Keratinocyte (primary cell): ENCODE data around the gene CLRN1. TPM values are rescaled to one million over a fixed set of nuclear protein-coding genes. Genes with fewer than 3 reads are reported as not detected.

ENCODE experiments used
- DNase-seq: peaks from one replicate; pipeline ENCODE4 v3.0.0-alpha.2; 2011; ENCODE audit warnings: low read depth, missing footprints, low spot score
- FAIRE-seq: peaks from 2 replicates; lab custom pipeline; 2011; peaks lifted over from hg19 to GRCh38; lab: Jason Lieb, UNC
- H2AFZ ChIP-seq: 2 replicates; pipeline ENCODE4 v1.6.0; 2012; ENCODE audit warnings: low read length, control low read depth, inconsistent platforms; ENCODE audit not compliant: control insufficient read depth
- H3K27ac ChIP-seq: 2 replicates; pipeline ENCODE4 v1.5.1; 2011; ENCODE audit warnings: low read length; ENCODE audit not compliant: control insufficient read depth, insufficient read depth
- H3K27me3 ChIP-seq: 3 replicates; pipeline ENCODE4 v1.6.0; 2011; ENCODE audit warnings: low read length; ENCODE audit not compliant: control insufficient read depth, insufficient read depth; ENCODE audit errors: extremely low read depth
- H3K36me3 ChIP-seq, 2 experiments: 2 replicates in 1 of 2; 3 replicates in 1 of 2; pipeline ENCODE4 v1.5.1; 2011; ENCODE audit warnings: low read length in 2 of 2, mild to moderate bottlenecking in 1 of 2; ENCODE audit not compliant: control insufficient read depth in 2 of 2, insufficient read depth in 2 of 2; ENCODE audit errors: extremely low read depth in 1 of 2
- H3K4me1 ChIP-seq: 3 replicates; pipeline ENCODE4 v1.5.1; 2011; ENCODE audit warnings: low read length; ENCODE audit not compliant: control insufficient read depth, insufficient read depth; ENCODE audit errors: extremely low read depth
- H3K4me2 ChIP-seq: 3 replicates; pipeline ENCODE4 v1.6.0; 2011; ENCODE audit warnings: low read depth, low read length; ENCODE audit not compliant: control insufficient read depth, insufficient read depth; ENCODE audit errors: extremely low read depth
- H3K4me3 ChIP-seq, 3 experiments: fragments of 200-600 bp in 1 of 3; sonication (generic) in 1 of 3; 2 replicates in 2 of 3; 3 replicates in 1 of 3; pipeline ENCODE4 v1.5.1; 2011 to 2016; ENCODE audit warnings: low read length in 3 of 3, mild to moderate bottlenecking in 3 of 3, control low read depth in 2 of 3, inconsistent platforms in 1 of 3, low read depth in 1 of 3, mixed read lengths in 1 of 3, mixed run types in 1 of 3, moderate library complexity in 1 of 3; ENCODE audit not compliant: control insufficient read depth in 2 of 3, insufficient read depth in 2 of 3; ENCODE audit errors: extremely low read depth in 1 of 3
- H3K79me2 ChIP-seq: 2 replicates; pipeline ENCODE4 v1.6.0; 2012; ENCODE audit warnings: low read length; ENCODE audit not compliant: control insufficient read depth, insufficient read depth
- H3K9ac ChIP-seq: 3 replicates; pipeline ENCODE4 v1.6.0; 2011; ENCODE audit warnings: low read length; ENCODE audit not compliant: control insufficient read depth, insufficient read depth; ENCODE audit errors: extremely low read depth
- H3K9me1 ChIP-seq: 3 replicates; pipeline ENCODE4 v1.6.0; 2011; ENCODE audit warnings: low read length; ENCODE audit not compliant: control insufficient read depth, insufficient read depth; ENCODE audit errors: extremely low read depth
- H3K9me3 ChIP-seq: 2 replicates; pipeline ENCODE4 v1.5.1; 2012; ENCODE audit warnings: low read depth, low read length; ENCODE audit not compliant: control insufficient read depth
- H4K20me1 ChIP-seq: 3 replicates; pipeline ENCODE4 v1.6.0; 2011; ENCODE audit warnings: low read length; ENCODE audit not compliant: control insufficient read depth, insufficient read depth; ENCODE audit errors: extremely low read depth
- CTCF ChIP-seq, 3 experiments: IDR thresholded peaks in 1 of 3; conservative IDR thresholded peaks in 1 of 3; optimal IDR thresholded peaks in 1 of 3; 2 replicates in 2 of 3; 3 replicates in 1 of 3; pipeline versions ENCODE3 to v1.5.1; 2011; ENCODE audit warnings: low read length in 3 of 3, mild to moderate bottlenecking in 3 of 3, moderate library complexity in 2 of 3, control low read depth in 1 of 3, inconsistent platforms in 1 of 3; ENCODE audit not compliant: insufficient read depth in 2 of 3; ENCODE audit errors: extremely low read depth in 1 of 3
- EZH2 ChIP-seq: IDR thresholded peaks from one replicate; pipeline ENCODE4 v1.6.1; 2012; ENCODE audit warnings: inconsistent platforms, mild to moderate bottlenecking, low read length, moderate library complexity
- dilution Hi-C: fragments of 300-500 bp; cut with MboI; formaldehyde crosslinking; loops from one replicate; pipeline ENCODE4 v1.7.0; 2020; ENCODE audit warnings: low sequenced_read_pairs; ENCODE audit not compliant: extremely low pct_ligation_motif_present
- polyA plus RNA-seq, 5 experiments: library from polyadenylated mRNA; depleted of rRNA in 3 of 5; stranded (reverse) in 3 of 5; stranded (forward) in 1 of 5; unstranded in 1 of 5; fragments of >200 nt; gene quantifications; 1 replicate in 1 of 5; 2 replicates in 3 of 5; 3 replicates in 1 of 5; pipeline versions ENCODE4 v1.2.1 to v1.2.3, GENCODE V29; 2011 to 2012; ENCODE audit warnings: missing spikeins in 2 of 5, low read depth in 1 of 5, low replicate concordance in 1 of 5

Gene CLRN1
- polyA plus RNA-seq, 1 donor (not counting 4 experiments of a cell fraction or from before 2014, with no cell fraction given) = not detected

DNA sequence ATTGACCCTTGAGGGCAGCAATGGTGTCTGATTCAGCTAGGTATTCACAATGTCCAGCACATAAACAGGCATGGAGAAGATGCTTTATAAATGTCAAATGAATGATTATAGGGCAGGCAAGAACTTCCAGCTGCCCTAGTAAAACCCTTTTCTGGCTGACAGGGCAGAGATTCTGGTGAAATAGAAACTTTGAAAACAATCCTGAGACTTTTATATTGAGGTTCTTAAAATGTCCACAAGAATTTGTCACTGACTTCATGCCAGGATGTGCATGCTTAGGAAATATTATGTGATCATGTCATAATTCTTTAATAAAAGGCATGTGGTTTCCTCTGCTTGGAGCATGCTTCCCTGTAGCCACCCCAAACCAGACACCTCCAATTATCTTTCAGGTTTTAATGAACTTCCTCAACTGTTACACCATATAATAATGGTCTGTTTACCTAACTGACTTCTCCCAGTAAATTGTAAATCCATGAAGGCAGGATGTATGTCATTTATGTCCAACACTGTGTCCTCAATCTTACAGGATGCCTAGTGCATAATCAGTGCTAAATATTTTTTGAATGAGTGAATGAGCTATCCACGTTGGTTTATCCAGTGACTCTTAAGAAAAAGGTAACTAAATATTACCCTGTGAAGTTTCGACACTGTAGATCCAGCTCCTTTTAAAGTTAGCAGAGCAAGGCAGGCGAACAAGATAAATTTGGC is 43.4 kb upstream of the CLRN1 start:
- no peak for TF ChIP-seq EZH2
- no peak for TF ChIP-seq CTCF (optimal IDR thresholded peaks at IDR 0.05 in 1 of 3, IDR thresholded peaks at IDR 0.05 in 1 of 3, conservative IDR thresholded peaks at IDR 0.05 in 1 of 3; ENCODE audit: extremely low read depth in 1 of 3, insufficient read depth in 2 of 3, low read length in 3 of 3)
- DNase-seq = no peak
- FAIRE-seq = no peak
- H3K36me3 ChIP-seq = no peaks in the 10 kb centered on the region
- dilution Hi-C loops = no loop called here
- H4K20me1 ChIP-seq = no peaks in the 10 kb centered on the region
- H3K9me3 ChIP-seq = no peaks in the 10 kb centered on the region
- H3K9me1 ChIP-seq = no peaks in the 10 kb centered on the region
- H2AFZ ChIP-seq = no peak overlapping the region
- H3K9ac ChIP-seq = no peak overlapping the region
- no peaks in the 10 kb centered on the region for H3K79me2 ChIP-seq
- H3K27ac ChIP-seq = no peak overlapping the region
- no peaks in the 10 kb centered on the region for H3K4me1 ChIP-seq
- H3K4me2 ChIP-seq = no peak overlapping the region
- peaks cover 12% of the 10 kb centered on the region for H3K27me3 ChIP-seq
- no peak overlapping the region for H3K4me3 ChIP-seq

- Histone ChIP-seq H3K27ac (no peak overlapping the region), H3K9ac (no peak overlapping the region), H4K20me1 (no peaks in the 10 kb centered on the region), H3K4me2 (no peak overlapping the region), H3K36me3 (no peaks in the 10 kb centered on the region), H3K4me1 (no peaks in the 10 kb centered on the region), H2AFZ (no peak overlapping the region), H3K9me1 (no peaks in the 10 kb centered on the region), H3K79me2 (no peaks in the 10 kb centered on the region), H3K27me3 (peaks cover 12% of the 10 kb centered on the region), H3K9me3 (no peaks in the 10 kb centered on the region), H3K4me3 (no peak overlapping the region)
- DNase-seq (no peak), FAIRE-seq (no peak)
- TF ChIP-seq EZH2 (no peak), CTCF (optimal IDR thresholded peaks at IDR 0.05 in 1 of 3, IDR thresholded peaks at IDR 0.05 in 1 of 3, conservative IDR thresholded peaks at IDR 0.05 in 1 of 3; ENCODE audit: extremely low read depth in 1 of 3, insufficient read depth in 2 of 3, low read length in 3 of 3) (no peak)
- dilution Hi-C loops = no loop called here
Observed at GRCh38 chr3:151015181-151015580, 42.7 kb upstream of the CLRN1 start.
